ENCODE results near the gene B4GALNT3. TPM values are rescaled to one million over a fixed set of nuclear protein-coding genes. Genes with fewer than 3 reads are reported as not detected.

B4GALNT3 gene
- total and polyA plus RNA-seq, 2 of the 13 experiments (the other 11 are each of a cell fraction or from before 2014, with no cell fraction given) = 3.2 to 4.4 TPM

DNA sequence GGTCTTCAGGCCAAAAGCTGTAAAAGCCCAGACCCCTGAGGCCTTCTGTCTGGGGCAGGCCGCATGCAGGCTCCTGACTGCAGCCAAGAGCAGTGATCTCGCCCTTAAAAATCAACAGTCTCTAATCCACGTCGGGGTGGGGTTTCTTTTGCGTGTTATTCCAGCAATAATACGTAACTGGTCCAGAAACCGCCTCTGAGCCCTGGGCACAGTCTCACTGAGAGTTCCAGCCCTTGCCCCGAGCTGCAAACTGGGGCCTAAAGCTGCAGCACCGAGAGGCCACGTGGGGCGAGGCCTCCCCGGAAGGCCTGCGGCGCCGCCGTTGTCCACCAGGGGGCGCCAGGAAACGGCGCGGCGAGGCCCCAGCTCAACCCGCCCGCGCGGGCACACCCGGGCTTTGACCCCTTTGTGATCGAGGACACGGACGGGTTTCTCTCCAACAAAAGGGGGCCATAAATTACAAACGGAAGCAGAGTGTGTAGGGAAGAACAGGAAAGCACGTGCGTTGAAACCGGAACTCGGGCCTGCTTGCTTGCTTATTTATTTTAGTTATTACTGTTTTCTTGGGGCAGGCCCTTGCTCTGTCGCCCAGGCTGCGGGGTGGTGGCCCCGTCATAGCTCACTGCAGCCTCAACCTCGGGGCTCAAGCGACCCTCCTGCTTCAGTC lies 116.3 kb downstream of the B4GALNT3 start (continued):
- TF ChIP-seq, protein P1, sequence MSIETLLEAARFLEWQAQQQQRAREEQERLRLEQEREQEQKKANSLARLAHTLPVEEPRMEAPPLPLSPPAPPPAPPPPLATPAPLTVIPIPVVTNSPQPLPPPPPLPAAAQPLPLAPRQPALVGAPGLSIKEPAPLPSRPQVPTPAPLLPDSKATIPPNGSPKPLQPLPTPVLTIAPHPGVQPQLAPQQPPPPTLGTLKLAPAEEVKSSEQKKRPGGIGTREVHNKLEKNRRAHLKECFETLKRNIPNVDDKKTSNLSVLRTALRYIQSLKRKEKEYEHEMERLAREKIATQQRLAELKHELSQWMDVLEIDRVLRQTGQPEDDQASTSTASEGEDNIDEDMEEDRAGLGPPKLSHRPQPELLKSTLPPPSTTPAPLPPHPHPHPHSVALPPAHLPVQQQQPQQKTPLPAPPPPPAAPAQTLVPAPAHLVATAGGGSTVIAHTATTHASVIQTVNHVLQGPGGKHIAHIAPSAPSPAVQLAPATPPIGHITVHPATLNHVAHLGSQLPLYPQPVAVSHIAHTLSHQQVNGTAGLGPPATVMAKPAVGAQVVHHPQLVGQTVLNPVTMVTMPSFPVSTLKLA (IDR thresholded peaks at IDR 0.05) = peak; percentile 70
- TF ChIP-seq ZNF468 (CRISPR knock-in tag; IDR thresholded peaks at IDR 0.05) (no peak), ZNF383 (CRISPR knock-in tag; IDR thresholded peaks at IDR 0.05; ENCODE audit: borderline replicate concordance) (peak; percentile 40; the same call in 1 of the 2 replicates), RELA (CRISPR knock-in tag; IDR thresholded peaks at IDR 0.05) (no peak), TP53 (CRISPR knock-in tag; conservative IDR thresholded peaks at IDR 0.05) (no peak), ZNF333 (CRISPR knock-in tag; IDR thresholded peaks at IDR 0.05; ENCODE audit: borderline replicate concordance) (0 out of 2 replicates have a peak, but pooled peaks have one; percentile 91), PHF21A (CRISPR knock-in tag; IDR thresholded peaks at IDR 0.05) (peak; percentile 93), SAP130 (CRISPR knock-in tag; IDR thresholded peaks at IDR 0.05; ENCODE audit: low read depth) (peak; percentile 82), ZSCAN30 (CRISPR knock-in tag; IDR thresholded peaks at IDR 0.05) (0 out of 2 replicates have a peak, but pooled peaks have one; percentile 53), SP1 (IDR thresholded peaks at IDR 0.05) (no peak), SP1 (CRISPR knock-in tag; IDR thresholded peaks at IDR 0.05) (peak; percentile 25; the same call in 1 of the 2 replicates), ZNF441 (CRISPR knock-in tag; IDR thresholded peaks at IDR 0.05; ENCODE audit: borderline replicate concordance) (no peak), ZNF768 (CRISPR knock-in tag; IDR thresholded peaks at IDR 0.05) (peak; percentile 77; the same call in 1 of the 2 replicates), HHEX (CRISPR knock-in tag; IDR thresholded peaks at IDR 0.05) (no peak), KDM6A (CRISPR knock-in tag; IDR thresholded peaks at IDR 0.05; ENCODE audit: low read depth) (no peak), MIER2 (CRISPR knock-in tag; IDR thresholded peaks at IDR 0.05) (peak; percentile 70), ZNF335 (CRISPR knock-in tag; IDR thresholded peaks at IDR 0.05) (peak; percentile 36; the same call in 1 of the 2 replicates)
- TF ChIP-seq, protein P2, sequence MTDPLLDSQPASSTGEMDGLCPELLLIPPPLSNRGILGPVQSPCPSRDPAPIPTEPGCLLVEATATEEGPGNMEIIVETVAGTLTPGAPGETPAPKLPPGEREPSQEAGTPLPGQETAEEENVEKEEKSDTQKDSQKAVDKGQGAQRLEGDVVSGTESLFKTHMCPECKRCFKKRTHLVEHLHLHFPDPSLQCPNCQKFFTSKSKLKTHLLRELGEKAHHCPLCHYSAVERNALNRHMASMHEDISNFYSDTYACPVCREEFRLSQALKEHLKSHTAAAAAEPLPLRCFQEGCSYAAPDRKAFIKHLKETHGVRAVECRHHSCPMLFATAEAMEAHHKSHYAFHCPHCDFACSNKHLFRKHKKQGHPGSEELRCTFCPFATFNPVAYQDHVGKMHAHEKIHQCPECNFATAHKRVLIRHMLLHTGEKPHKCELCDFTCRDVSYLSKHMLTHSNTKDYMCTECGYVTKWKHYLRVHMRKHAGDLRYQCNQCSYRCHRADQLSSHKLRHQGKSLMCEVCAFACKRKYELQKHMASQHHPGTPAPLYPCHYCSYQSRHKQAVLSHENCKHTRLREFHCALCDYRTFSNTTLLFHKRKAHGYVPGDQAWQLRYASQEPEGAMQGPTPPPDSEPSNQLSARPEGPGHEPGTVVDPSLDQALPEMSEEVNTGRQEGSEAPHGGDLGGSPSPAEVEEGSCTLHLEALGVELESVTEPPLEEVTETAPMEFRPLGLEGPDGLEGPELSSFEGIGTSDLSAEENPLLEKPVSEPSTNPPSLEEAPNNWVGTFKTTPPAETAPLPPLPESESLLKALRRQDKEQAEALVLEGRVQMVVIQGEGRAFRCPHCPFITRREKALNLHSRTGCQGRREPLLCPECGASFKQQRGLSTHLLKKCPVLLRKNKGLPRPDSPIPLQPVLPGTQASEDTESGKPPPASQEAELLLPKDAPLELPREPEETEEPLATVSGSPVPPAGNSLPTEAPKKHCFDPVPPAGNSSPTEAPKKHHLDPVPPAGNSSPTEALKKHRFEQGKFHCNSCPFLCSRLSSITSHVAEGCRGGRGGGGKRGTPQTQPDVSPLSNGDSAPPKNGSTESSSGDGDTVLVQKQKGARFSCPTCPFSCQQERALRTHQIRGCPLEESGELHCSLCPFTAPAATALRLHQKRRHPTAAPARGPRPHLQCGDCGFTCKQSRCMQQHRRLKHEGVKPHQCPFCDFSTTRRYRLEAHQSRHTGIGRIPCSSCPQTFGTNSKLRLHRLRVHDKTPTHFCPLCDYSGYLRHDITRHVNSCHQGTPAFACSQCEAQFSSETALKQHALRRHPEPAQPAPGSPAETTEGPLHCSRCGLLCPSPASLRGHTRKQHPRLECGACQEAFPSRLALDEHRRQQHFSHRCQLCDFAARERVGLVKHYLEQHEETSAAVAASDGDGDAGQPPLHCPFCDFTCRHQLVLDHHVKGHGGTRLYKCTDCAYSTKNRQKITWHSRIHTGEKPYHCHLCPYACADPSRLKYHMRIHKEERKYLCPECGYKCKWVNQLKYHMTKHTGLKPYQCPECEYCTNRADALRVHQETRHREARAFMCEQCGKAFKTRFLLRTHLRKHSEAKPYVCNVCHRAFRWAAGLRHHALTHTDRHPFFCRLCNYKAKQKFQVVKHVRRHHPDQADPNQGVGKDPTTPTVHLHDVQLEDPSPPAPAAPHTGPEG (CRISPR knock-in tag; IDR thresholded peaks at IDR 0.05) = no peak
- TF ChIP-seq, protein P3, sequence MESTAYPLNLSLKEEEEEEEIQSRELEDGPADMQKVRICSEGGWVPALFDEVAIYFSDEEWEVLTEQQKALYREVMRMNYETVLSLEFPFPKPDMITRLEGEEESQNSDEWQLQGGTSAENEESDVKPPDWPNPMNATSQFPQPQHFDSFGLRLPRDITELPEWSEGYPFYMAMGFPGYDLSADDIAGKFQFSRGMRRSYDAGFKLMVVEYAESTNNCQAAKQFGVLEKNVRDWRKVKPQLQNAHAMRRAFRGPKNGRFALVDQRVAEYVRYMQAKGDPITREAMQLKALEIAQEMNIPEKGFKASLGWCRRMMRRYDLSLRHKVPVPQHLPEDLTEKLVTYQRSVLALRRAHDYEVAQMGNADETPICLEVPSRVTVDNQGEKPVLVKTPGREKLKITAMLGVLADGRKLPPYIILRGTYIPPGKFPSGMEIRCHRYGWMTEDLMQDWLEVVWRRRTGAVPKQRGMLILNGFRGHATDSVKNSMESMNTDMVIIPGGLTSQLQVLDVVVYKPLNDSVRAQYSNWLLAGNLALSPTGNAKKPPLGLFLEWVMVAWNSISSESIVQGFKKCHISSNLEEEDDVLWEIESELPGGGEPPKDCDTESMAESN (CRISPR knock-in tag; conservative IDR thresholded peaks at IDR 0.05) = peak; percentile 85
- TF ChIP-seq, protein P4, sequence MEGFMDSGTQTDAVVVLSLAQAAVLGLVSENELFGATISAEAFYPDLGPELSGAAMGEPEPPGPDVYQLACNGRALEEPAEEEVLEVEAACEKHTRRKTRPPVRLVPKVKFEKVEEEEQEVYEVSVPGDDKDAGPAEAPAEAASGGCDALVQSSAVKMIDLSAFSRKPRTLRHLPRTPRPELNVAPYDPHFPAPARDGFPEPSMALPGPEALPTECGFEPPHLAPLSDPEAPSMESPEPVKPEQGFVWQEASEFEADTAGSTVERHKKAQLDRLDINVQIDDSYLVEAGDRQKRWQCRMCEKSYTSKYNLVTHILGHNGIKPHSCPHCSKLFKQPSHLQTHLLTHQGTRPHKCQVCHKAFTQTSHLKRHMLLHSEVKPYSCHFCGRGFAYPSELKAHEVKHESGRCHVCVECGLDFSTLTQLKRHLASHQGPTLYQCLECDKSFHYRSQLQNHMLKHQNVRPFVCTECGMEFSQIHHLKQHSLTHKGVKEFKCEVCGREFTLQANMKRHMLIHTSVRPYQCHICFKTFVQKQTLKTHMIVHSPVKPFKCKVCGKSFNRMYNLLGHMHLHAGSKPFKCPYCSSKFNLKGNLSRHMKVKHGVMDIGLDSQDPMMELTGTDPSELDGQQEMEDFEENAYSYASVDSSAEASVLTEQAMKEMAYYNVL (CRISPR knock-in tag; IDR thresholded peaks at IDR 0.05; ENCODE audit: borderline replicate concordance) = peak; percentile 88; the same call in 1 of the 2 replicates
